TTC549 (cell line): ENCODE data around the gene DYSF.
"Not testable (repeated sequence)": the region's sequence is repeated elsewhere in the genome, so short reads cannot be mapped to it uniquely, and the experiment has no call there.

Experiments used
- FAIRE-seq: peaks from 2 replicates; lab custom pipeline; 2012; peaks lifted over from hg19 to GRCh38; lab: Jason Lieb, UNC

The DYSF gene

DNA sequence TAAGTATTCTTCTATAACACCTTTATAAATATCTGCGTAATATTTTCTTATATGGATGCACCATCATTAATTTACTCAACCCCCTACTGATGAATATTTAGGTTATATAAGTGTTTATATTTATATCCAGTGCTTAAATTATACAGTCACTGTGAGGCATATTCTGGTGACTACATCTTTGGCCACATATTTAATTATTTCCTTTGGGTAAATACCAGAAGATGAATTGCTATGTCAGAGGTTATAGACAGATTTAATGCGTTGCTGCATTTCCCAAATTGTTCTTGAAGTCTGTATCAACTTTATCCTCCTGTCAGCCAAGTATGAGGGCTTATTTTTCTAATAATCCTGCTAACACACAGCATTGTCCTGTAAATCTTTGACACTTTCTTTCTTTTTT lies 18.7 kb downstream of the DYSF start:
- no peak for FAIRE-seq

DNA sequence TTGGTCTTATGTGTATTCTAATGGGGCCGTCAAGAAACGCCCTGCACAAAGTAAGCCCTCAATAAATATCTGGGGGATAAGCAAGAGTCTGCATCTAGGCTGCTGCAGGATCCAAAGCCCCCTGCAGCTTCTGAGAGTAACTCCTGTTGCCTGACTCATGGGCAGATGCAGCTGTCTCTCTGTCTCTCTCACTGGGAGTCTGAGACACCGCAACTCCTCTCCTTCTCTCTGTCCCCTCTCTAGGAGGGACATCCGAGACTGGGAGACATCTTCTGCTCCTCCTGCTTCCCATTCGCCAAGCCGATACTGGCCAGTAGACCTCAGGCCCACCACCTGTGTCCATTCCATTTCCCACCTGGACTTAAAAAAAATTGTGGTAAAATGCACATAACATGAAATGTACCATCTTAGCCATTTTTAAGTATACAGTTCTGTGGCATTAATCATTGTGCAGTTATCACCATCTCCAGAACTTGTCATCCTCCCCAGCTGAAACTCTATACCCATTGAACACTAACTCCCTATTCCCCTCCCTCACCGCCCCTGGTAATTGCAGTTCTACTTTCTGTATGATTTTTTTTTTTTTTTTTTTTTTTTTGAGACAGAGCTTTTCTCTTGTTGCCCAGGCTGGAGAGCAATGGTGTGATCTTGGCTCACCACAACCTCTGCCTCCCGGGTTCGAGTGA lies 20.1 kb downstream of the DYSF start:
- FAIRE-seq, result no peak

DNA sequence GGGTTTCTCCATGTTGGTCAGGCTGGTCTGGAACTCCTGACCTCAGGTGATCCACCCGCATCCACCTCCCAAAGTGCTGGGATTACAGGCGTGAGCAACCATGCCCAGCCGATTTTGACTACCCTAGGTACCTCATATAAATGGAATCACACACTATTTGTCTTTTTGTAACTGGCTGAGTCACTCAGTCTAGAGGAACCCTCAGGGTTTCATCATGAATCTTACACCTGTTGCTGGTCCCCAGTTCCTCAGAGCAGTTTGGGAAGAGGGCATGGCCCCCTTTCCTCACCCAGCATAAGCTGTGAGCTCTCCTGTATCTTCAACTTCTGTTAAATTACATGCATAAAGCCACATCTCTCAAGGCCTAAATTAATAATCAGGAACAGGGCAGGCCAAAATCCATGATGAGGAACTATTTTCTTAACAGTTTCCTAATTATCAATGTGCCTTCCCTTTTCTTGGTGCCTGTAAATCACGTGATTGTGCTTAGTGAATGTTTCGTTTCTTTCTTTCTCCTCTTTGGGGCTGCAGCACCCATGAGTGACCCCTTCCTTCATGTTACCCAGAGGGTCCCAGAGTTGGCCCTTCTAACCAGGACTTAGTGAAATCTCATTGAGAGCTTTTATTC lies 20.9 kb downstream of the DYSF start:
- no peak for FAIRE-seq

DNA sequence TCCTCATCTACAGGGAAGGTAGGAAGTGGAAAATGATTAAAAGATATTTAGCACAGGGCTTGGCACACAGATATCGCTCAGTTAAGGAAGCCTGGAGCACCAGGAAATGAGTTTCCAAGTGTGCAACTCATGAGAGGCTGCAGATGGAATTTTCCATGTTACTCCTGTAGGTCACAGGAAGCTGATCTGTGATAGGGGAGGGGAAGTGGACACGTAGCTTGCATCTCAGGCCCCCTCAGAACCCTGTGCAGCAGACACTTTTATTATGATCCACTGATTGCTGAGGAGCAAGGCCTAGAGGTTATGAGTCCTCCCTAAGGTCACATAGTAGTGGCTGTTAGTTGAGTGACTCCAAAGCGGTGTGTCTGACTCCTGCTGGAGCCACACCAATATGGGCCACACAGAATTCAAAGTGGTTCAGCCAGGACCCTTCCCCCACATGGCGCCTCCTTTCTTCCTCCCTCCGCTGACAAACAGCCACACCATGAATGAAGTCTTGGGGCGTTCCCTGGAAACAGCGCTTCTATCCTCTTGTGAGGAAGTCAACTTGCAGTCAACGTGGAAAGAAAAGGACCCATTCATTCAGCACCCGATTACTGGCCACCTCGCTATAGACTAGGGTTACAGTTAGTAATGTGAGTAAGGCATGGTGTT lies 21.5 kb downstream of the DYSF start:
- no peak for FAIRE-seq

DNA sequence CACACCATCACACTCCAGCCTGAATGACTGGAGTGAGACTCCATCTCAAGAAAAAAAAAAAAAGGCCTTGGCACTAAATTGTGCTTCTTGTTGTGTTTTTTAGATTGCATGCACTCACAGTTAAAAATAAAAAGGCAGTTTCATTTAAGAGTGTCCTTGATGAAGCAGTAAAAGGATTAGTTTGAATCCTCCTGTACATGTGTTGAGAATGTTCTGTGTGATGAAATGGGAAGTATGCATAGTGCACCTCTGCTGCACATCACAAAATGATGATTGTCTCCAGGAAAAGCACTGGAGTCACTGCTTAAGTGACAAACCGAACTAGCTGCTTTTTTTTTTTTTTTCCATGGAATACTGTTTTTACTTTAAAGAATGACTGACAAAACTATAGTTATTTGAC lies 23.1 kb downstream of the DYSF start:
- FAIRE-seq, result no peak

DNA sequence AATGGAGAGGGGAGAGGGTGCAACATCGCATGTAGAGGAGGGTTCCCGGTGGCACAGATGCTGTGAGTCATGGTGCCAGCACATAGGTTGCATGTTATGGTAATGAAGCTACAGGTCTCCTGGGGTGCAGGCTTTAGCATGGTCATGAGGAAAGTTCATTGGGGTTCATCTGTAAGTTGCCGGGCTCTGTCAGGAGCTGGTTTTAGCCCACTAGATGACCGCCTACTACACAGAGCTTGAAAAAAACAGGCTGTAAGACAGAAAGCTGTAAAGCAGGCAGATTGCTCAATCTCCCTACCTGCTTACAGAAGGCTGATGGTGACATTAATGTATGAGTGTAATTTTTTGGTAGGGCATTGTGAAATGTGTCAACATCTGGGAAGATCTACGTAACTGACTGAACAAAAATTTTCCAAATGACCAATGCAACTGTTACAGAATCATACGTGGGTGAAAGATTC lies 23.9 kb downstream of the DYSF start:
- FAIRE-seq, result no peak

DNA sequence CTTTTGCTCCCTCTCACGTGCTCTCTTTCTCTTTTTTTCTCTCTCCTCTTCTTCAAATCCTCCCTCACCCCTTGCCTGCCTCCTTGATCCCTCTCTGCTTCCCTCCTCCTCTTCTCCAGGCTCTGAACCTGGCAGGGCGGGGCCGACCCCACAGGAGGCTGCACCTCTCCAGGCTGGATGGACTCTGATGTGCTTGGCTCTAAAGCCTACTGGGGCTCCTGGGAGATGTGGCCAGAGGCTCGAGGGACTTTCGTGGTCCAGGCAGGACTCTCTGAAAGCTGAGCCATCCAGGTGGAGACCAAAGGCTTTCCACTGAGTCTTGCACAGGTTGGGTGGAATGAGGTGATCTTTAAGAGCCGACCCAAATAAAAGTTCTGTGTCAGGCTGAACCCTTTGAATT lies 25.4 kb downstream of the DYSF start:
- FAIRE-seq, result no peak

DNA sequence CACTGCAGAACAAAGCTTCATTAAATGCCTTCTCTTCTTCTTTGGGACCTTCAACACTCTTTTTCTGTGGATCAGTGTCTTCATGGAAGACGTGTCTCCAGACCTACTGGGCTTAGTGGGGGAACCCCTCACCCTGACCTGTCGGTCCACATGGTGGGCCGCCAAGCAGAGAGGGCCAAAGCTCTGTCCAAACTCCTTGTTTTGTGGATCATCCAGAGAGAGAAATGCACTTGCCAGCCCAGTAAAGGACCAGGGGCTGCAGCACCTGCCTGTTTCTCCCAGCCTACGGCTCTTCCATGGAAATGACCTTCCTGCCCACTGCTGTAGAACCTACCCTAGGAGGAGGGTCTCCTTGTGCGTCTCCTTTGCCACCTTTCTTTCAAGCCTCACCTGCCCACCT lies 25.9 kb downstream of the DYSF start:
- FAIRE-seq, result no peak

DNA sequence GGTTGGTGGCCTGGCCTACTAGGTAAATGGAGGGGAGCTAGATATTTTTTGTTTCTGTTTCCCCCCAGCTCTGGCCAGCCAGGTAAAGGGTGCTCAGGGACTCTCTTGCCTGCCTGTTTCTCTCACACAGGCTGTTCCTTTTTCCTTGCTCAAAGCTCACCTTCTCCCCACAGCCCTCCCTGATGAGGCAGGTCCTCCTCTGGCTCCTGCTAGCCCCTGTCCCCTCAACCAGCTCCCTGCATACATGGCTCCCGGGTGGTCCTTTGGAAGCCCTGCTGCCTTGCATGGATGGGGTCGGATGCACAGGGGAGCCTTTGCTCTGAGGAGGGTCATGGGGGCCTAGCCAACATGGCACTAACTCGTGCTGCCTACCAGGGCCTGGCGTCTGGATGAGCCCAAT lies 27.8 kb downstream of the DYSF start:
- no peak for FAIRE-seq

DNA sequence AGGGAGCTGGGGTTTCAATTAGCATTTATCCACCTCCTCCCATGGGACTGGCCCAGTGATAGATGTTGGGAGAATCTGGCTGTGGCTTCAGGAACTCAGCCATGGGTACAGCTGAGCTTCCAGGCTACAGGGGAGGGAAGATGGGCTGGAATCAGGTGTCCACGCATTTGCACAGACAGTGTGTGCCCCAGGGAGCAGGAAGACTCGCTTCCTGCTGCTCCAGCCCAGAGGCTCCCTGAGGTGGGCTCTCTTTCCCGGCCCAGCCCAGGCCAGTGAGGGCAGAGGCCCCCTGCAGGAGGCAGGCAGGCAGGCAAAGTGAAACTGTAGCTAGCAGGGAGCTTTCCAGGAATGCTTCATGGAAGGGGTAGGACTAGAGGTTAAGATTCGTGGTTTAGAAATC lies 28.7 kb downstream of the DYSF start:
- no peak for FAIRE-seq

DNA sequence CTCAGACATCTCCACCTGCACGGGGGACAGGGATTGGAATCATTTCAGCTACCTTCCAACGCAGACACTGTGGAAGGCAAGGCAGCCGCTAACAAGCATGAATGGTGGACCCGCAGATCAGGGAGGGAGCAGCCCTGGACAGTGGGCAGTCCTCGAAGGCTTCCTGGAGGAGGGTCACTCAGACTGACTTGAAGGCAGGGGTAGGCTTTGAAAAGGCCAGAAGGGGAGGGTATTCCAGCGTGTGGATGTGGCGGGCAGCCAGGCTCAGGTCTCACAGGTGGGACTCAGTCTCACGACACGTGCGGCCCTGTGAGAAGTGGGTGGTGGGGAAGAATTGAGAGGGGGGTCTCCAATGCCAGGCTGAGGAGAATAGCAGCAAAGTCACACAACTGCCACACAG lies 29.9 kb downstream of the DYSF start:
- no peak for FAIRE-seq

DNA sequence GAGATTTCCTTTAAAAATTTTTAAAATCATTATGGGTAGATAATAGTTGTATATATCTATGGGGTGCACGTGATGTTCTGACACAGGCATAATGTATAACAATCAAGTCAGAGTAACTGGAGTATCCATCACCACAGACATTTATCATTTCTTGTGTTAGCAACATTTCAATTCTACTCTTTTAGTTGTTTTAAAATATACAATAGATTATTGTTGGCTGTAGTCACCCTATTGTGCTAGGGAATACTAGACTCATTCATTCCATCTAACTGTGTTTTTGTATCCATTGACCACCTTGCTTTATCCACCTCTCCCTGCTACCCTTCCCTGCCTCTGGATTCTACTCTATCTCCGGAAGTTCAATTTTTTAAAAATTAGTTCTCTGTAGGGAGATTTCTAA lies 31.0 kb downstream of the DYSF start:
- no peak for FAIRE-seq

DNA sequence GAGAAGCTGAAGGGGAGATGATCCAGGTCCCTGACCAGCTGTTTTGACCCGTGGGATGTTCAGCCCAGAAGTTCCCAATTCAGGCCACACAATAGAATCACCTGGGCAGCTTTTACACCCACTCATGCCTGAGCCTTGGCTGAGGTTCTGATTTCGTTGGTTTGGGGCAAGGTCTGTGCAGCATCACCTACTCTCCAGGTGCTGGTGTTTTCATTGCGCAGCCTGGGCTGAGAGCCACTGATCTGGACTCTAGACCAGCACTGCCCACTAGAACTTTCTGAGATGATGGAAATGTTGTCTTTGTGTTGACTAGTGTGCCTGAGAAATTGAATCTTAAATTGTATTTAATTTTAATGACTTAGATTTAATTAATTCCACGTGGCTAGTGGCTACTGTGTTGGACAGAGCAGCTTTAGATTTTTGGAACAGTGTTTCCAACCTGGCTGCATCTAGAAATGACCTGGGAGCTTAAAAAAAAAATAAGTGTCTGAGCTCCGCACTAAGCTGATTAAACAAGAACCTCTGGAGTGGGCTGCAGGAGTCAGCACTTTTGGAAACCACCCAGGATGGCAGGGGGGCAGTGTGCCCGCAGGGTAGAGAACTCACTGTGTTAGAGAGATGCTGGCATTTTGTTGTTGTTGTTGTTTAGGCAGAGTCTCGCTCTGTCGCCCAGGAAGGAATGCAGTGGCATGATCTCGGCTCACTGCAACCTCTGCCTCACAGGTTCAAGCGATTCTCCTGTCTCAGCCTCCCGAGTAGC lies 33.7 kb downstream of the DYSF start:
- FAIRE-seq, result no peak

DNA sequence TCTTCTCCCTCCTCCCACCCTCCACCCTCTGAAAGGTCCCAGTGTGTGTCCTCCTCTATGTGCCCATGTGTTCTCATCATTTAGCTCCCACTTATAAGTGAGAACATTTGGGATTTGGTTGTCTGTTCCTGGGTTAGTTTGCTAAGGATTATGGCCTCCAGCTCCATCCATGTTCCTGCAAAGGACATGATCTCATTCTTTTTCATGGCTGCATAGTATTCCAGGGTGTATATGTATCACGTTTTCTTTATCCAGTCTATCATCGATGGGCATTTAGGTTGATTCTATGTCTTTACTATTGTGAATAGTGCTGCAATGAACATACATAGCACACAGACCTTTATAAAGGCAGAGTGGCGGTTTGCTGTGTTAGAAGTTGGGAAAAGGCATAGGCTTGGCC lies 38.2 kb downstream of the DYSF start:
- not testable (repeated sequence) for FAIRE-seq

DNA sequence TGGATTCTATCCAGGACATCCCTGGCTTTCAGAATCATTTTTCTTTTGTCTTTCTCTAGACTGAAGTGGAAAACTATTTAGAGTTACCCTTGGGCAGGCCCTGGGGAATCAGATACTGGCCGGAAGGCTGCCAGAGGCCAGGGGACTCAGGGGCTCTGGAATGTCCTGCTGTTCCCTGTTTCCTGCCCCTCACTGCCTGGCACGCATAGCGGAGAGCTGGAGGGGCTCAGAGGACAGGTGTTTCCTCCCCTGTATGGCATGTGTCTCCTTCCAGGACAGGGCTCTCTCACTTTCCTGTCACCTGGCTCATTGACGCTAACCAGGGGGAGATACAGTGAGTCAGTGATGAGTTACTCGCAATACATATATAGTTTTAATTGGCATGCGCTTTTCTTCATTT lies 38.8 kb downstream of the DYSF start:
- no peak for FAIRE-seq

DNA sequence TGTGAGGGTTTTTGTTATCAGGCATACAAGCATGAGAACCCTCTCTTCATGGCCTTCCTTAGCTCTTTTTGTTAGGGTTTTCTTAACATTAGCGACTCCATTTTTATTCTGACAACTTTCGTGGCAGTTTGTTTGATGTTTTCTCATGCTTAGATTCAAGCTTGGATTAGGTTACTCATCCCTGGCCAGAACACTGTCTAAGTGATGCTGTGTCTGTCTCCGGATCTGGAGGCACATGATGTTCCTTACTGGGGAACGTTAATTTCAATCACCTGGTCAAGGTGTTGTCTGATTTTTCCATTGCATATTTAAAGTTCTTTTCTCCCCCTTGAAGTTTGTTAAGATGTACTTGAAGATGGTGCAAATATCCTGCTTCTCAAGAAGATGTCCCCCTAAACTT lies 40.7 kb downstream of the DYSF start:
- FAIRE-seq, result no peak

DNA sequence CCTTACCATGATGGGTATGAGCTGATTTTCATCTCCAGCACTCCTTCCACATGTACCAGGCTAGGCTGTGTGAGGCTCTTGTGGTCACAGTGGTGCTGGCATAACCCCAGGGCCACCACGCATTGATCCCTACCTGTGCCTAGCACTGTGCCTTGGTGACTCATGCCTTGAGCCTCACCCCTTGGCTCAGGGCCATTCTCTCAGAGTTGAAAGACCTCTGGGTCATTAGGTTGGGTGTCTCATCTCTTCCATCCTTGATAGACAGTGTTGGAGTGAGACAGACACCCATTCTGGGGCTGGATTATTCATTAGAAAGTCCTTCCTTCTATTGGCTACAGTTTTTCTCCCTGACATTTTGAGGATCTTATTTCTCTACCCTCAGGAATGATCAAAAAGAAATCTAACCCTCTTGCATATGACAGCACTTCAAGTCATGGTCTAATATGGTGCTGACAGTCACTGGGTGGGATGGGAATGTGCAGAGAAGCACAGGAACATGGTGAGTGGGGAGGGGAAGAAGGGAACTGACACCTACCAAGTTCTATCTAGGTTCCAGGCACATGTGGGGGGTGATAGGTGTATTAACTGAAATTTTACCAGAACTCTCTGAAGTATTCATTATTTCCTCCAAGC lies 41.3 kb downstream of the DYSF start:
- FAIRE-seq, result no peak

DNA sequence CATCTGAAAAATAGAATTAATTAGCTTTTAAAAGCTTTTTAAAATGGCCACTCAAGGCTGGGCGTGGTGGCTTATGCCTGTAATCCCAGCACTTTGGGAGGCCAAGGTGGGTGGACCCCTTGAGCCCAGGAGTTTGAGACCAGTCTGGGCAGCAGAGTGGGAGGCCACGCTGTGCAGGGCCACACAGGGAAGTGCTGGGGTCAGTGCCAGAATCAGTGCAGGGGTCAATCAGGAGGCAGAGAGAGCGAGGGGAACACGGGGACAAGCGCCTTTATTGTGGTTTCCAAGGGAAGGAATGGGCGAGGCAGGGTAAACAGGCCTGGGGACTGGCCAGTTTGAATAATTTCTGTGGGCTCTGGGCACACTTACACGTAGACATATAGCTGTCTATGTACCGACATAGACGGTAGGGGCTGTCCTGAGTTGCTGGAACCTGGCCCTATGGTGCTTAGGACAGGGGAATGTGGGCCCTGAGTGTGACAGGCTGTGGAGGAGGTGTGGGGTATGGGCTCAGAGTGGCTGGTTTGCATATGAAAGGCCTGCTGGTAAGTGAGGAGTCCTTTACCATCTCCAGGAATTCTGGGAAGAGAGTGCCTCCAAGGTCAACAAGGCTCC lies 42.9 kb downstream of the DYSF start:
- no peak for FAIRE-seq

DNA sequence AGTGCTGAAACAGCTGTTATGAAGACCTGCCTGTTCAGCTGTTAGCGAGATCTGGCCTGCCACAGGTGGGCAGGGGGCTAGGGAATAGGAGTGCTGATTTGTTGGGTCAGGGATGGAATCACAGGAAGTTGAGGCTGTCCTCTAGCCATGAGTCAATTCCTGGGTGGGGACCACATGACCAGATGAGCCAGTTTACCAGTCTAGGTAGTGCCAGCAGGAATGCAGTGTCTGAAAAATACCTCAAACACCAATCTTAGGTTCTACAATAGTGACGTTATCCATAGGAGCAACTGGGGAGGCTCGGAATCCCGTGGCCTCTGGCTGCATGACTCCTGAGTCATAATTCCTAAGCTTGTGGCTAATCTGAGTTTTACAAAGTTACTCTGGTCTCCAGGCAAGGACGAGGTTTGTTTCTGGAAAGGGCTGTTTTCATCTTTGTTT lies 44.9 kb downstream of the DYSF start:
- no peak for FAIRE-seq

DNA sequence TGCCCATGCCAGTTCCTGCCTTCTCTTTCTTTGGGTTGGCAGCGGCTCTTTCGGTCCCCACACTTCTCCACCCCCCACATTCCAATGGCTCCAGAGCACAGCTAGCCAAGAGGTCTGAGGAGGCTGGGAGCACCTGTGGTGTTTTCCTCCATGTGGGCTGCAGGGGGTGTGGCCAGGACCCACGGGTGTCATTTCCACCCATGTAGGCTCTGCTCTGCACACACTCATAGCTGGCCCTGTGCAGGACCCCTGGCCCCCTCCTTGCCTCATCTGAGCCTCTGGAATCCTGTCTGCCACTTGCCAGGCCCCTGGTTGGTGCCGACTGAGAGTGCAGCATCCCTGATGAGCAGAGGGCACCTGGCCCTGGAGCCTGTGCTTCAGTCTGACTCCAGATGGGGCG lies 46.3 kb downstream of the DYSF start:
- no peak for FAIRE-seq

DNA sequence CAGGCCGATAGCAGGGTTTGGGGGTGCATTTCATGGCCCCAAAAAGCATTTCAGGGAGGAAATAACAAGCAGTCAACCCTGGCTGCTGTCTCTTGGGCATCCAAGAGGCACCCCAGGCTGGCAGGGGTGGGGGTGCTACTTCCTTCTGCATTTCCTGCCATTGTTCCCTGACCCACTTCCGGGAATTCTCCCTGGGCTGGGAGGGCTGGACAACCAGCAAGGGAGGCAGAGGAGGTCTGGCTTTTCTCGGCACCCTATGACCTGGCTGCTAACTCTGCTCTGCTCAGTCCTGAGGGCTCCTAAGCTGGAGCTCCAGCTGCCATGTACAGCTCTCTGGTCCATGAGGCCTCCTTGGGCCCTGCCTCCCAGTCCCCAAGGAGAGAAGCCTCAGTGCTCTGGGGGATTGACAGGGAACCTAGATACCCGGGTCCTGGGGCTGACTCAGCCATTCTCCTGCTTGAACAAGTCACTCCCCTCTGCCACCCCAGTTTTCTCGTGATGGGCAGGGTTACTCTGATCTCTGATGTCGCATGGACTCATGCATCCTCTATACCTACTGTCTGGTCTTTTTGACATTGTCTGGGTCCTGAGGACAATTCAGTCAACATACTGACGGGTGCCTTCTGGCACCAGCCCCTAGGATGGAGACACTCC lies 47.2 kb downstream of the DYSF start:
- no peak for FAIRE-seq
